ENCODE data around the gene DUOX2.

The DUOX2 gene

GRCh38 chr15:45114076-45114750 is at the start of gene DUOX2, which contains the start of gene DUOXA2:
Gene DUOX2, minus strand, starts transcription at chr15:45114172. Its CDS starts 761 bp downstream, at chr15:45113411.
Gene DUOXA2, plus strand, starts transcription at chr15:45114326. Its CDS starts 280 bp downstream, at chr15:45114606.
- DNase-seq: no peak

DNA sequence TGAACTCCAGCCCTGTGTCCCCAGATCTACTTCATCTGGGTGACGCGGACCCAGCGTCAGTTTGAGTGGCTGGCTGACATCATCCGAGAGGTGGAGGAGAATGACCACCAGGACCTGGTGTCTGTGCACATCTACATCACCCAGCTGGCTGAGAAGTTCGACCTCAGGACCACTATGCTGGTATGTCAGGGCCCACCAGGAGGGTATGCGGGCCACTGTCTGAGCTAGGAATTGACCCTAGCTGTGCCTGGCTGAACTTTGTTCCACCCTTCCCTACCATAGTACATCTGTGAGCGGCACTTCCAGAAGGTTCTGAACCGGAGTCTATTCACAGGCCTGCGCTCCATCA is 49.5 kb upstream of the DUOX2 start:
- no peak for DNase-seq

DNA sequence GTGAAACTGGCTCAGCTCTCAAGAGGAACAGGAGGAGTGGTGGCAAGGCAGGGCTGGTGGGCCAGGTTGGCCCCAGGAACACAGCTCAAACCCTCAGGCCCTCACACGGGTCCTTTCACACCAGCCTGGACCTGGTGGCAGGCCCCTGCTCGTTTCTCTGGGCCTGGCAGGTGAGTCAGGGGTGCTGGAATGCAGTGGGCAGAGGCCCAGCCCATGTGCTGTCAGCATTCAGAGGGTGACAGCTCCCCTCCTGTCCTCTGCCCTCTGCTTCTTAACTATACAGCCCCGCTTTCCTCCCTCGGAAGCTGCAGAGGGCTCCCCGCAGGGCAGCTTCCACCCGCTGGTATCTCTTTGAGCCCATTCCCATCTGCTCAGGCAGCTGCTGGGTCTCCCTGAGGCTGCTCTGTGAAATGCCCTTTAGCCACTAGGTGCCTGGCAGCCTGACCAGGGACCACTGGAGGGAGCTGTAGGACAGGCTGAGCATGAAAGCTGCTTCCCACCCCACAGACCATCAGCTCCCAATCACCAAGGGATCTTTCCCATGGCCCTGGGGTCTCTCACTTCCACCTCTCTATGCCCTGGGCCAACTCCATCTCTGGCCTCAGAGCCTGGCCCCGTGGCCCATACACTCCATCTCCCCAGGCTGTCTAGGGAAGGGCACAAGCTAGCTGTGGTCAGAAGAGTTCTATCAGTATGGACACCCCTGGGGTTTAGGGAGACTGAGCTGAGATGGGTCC is 49.0 kb upstream of the DUOX2 start:
- peak; percentile 76 for DNase-seq

- no peak for DNase-seq
These were observed 47.7 kb upstream of the DUOX2 start for GRCh38 chr15:45161666-45162065.

DNA sequence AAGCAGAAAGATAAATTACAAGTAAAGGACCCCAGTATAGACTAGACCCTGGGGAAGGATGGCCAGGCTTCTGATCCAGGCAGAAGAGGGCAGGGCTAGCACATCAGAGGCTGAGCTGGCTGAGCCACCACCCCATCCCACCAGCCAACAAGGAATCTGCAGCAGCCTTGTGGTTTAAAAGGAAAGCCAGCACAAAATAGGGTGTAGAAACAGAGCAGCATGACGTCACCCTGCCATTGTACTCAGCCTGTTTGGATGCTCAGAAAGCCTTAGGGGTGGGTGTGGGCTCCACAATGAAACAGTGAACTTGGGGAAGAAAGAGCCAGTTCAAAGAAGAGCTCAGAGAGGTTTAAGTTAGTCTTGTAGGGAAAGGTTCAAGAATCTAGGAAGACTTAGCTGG is 44.0 kb upstream of the DUOX2 start:
- DNase-seq: peak; percentile 17

- no peak for DNase-seq
These were observed 42.9 kb upstream of the DUOX2 start for GRCh38 chr15:45156744-45157455.

GRCh38 chr15:45155739-45156138 is 41.8 kb upstream of the DUOX2 start:
- no peak for DNase-seq

GRCh38 chr15:45151998-45152828 is 38.2 kb upstream of the DUOX2 start:
- DNase-seq: no peak

DNA sequence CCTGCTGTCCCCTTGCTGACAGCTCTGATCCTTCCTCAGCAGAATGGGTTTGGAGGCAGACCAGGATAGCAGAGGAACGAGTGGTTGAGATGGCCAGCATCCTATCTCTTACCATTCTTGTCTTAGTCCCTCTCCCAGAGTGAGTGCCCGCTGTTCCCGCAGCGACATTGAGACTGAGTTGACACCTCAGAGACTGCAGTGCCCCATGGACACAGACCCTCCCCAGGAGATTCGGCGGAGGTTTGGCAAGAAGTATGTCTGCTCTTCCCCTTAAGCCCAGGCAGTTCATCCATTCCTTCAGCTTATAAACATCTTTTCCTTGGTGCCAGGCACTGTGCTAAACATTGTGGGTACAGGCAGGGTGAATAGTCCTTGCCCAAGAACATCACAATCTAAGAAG is 37.0 kb upstream of the DUOX2 start:
- DNase-seq: no peak

DNA sequence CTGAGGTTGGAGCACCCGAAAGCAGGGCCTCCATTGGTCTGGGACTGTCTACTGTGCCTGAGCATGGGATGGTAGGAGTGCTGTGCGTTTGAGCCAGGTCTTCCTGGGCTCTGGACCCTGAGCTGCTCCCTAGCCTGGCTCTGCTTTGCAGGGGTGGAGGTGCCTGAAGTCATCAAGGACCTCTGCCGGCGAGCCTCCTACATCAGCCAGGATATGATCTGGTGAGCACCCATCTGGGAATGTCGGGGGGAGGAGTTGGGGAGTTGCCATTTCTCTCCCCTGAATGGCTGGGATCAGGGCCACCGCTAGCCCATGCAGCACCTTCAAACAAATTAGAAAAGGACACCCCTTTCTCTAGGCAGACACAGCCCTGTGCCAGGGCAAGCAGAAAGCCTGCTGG is 36.5 kb upstream of the DUOX2 start:
- DNase-seq: no peak

- no peak for DNase-seq
These were observed 35.1 kb upstream of the DUOX2 start for GRCh38 chr15:45149060-45149459.

DNA sequence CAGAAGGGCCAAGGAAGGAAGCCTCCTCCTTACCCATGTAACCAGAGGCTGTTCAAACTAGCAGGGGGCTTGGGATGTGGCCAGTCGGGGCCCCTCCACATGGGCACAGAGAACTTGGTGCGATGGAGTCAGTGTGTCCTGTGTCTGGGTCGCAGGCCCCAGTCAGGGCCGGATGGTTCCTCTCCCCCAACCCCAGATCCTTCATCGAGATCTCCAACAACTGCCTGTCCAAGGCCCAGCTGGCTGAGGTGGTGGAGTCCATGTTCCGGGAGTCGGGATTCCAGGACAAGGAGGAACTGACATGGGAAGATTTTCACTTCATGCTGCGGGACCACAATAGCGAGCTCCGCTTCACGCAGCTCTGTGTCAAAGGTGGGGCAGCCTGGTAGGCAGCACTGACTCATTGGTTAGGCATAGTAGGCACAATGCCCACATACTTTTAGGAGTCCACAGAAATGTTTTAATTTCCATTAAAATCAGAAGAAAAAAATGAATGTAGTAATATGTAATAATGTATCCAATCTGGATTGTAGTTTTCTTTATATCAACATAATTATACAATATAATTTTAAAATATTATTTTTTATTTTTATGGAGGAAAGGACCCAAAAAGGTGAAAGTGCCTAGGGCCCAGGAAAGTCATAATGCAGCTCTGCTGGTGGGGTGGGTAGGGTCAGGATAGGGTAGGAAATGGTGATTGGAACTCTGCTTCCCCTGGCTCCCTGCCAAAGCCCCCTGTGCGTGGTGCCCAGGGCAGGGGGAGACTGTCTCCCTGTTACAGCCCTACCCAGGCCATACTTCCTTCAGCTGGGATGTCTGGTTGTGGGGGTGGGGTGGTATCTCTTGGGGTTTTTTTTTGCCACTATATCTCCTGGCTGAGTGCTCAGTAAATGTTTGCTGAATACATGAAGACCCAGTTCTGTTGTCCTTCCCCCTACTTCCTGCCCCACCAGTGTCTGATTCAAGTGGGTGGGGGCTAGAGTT is 34.4 kb upstream of the DUOX2 start:
- no peak for DNase-seq

- no peak for DNase-seq
These were observed 33.6 kb upstream of the DUOX2 start for GRCh38 chr15:45147606-45148005.

GRCh38 chr15:45146405-45146804 is 32.4 kb upstream of the DUOX2 start:
- DNase-seq: peak; percentile 43

GRCh38 chr15:45144775-45145174 is 30.8 kb upstream of the DUOX2 start:
- DNase-seq: no peak

DNA sequence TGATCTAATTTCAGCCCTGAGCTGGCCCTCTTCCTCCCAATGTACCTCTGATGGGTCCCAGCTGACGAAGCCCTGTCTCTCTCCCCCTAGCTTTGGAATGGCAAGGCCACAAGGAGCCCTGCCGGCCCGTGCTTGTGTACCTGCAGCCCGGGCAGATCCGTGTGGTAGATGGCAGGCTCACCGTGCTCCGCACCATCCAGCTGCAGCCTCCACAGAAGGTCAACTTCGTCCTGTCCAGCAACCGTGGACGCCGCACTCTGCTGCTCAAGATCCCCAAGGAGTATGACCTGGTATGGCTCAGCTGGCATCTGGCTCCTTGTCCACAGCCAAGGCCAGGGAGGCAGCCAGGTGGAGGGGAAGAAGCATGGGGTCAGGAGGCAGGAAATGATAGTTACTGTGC is 30.0 kb upstream of the DUOX2 start:
- no peak for DNase-seq

DNA sequence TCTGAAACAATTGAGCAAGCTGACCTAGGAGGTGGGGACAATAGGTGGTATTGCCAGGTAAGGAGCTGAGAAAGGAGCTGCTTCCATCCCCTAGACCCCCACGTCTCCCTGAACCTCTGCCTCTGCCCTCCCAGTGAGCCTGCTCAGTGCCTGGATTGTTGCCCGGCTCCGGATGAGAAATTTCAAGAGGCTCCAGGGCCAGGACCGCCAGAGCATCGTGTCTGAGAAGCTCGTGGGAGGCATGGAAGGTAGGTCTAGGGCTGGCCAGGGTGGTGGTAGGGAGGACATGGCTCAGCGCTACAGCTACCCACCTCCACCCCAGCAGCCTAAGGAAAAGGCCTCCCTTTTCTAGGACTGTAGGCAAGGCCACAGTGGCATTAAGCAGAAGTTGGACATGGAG is 29.1 kb upstream of the DUOX2 start:
- no peak for DNase-seq

DNA sequence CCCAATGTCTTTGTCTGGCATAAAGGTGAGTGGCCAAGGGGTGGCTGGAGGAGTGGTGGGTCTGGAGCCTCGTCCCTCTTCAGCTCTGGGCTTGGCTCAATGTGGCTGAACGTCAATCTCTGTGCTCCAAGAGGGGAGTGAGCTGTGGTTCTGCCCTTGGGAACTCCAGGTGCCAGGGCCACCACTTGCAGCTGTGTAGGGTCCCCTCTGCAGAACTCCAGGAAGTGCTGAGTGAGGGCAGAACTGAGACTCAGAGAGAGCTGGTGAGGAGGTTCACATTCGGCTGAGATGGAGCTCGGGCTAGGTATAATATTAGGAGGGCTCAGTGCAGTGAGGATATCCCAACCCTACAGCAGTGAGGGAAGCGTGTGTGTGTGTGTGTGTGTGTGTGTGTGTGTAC is 27.4 kb upstream of the DUOX2 start:
- DNase-seq: no peak

- DNase-seq: no peak
These were observed 26.7 kb upstream of the DUOX2 start for GRCh38 chr15:45140557-45141250.

DNA sequence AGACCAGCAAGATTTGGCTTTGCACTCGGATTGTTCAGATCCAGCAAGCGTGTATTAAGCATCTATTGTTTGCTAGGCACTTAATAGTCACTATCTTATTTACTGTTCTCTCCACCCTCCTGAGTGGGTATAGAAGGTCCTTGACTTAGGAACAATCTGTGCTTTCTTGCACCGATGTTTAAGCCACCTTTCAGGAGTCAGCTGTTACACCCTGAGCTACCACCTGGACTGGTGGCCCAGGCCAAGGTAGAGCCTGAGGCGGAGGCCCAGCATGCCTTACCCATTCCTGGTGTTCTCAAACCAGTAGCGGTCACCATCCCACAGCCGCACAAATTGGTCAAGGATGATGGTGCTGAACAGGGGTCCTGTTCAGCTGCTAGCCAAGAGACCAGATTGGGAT is 25.8 kb upstream of the DUOX2 start:
- DNase-seq: no peak

All from inflammatory macrophage treated with lipopolysaccharide for 4 hours (primary cell).